ENCODE measurements around the gene WDR11. TPM values are rescaled to one million over a fixed set of nuclear protein-coding genes. Genes with fewer than 3 reads are reported as not detected.
A peak's percentile ranks its signal among the peaks of the same experiment; 100 is the strongest.

Gene WDR11
- total RNA-seq, 1 donor from 2014 or later, result 45.4 TPM

- peaks cover 27% of the 10 kb centered on the region for H3K4me1 Mint-ChIP-seq
- peaks cover 3% of the 10 kb centered on the region for H3K36me3 Mint-ChIP-seq (ENCODE audit: low read depth)
- H3K4me3 Mint-ChIP-seq, result no peak overlapping the region
Measured at GRCh38 chr10:120946497-120946896, 95.3 kb downstream of the WDR11 start.

GRCh38 chr10:120948889-120949608, 97.9 kb downstream of the WDR11 start:
- peak; percentile 79 for DNase-seq (ENCODE audit: low read depth, low spot score)
- H3K27me3 Mint-ChIP-seq (ENCODE audit: low read depth), result peaks cover 23% of the 10 kb centered on the region
- peaks cover 23% of the 10 kb centered on the region for H3K4me1 Mint-ChIP-seq
- H3K9me3 Mint-ChIP-seq, result peaks cover 4% of the 10 kb centered on the region
- H3K36me3 Mint-ChIP-seq (ENCODE audit: low read depth), result peaks cover 3% of the 10 kb centered on the region
- TF ChIP-seq CTCF (conservative IDR thresholded peaks at IDR 0.05), result peak; percentile 96
- no peak overlapping the region for H3K27ac Mint-ChIP-seq (ENCODE audit: unreplicated experiment)
- H3K4me3 Mint-ChIP-seq, result peak overlapping the region; percentile 77

More at GRCh38 chr10:120946497-120946896, 95.3 kb downstream of the WDR11 start:
- peaks cover 22% of the 10 kb centered on the region for H3K27me3 Mint-ChIP-seq (ENCODE audit: low read depth)
- H3K27ac Mint-ChIP-seq (ENCODE audit: unreplicated experiment), result no peak overlapping the region
- peaks cover 4% of the 10 kb centered on the region for H3K9me3 Mint-ChIP-seq
- no peak for DNase-seq (ENCODE audit: low read depth, low spot score)
- TF ChIP-seq CTCF (conservative IDR thresholded peaks at IDR 0.05), result no peak

- Mint-ChIP-seq H3K4me3 (peak overlapping the region; percentile 77), H3K36me3 (ENCODE audit: low read depth) (peaks cover 3% of the 10 kb centered on the region), H3K4me1 (peaks cover 23% of the 10 kb centered on the region), H3K27ac (ENCODE audit: unreplicated experiment) (no peak overlapping the region), H3K9me3 (peaks cover 4% of the 10 kb centered on the region), H3K27me3 (ENCODE audit: low read depth) (peaks cover 23% of the 10 kb centered on the region)
- no peak for TF ChIP-seq CTCF (conservative IDR thresholded peaks at IDR 0.05)
- DNase-seq (ENCODE audit: low read depth, low spot score), result peak; percentile 28
Measured at GRCh38 chr10:120949609-120950031, 98.5 kb downstream of the WDR11 start.

GRCh38 chr10:120950051-120950561, 98.9 kb downstream of the WDR11 start:
- H3K27me3 Mint-ChIP-seq (ENCODE audit: low read depth), result peaks cover 23% of the 10 kb centered on the region
- no peak overlapping the region for H3K27ac Mint-ChIP-seq (ENCODE audit: unreplicated experiment)
- no peak for TF ChIP-seq CTCF (conservative IDR thresholded peaks at IDR 0.05)
- H3K36me3 Mint-ChIP-seq (ENCODE audit: low read depth), result peaks cover 3% of the 10 kb centered on the region
- DNase-seq (ENCODE audit: low read depth, low spot score), result peak; percentile 28
- H3K4me1 Mint-ChIP-seq, result peaks cover 23% of the 10 kb centered on the region
- H3K4me3 Mint-ChIP-seq, result peak overlapping the region; percentile 77
- H3K9me3 Mint-ChIP-seq, result peaks cover 4% of the 10 kb centered on the region

GRCh38 chr10:120951288-120951687, 100.1 kb downstream of the WDR11 start:
- H3K4me1 Mint-ChIP-seq, result peaks cover 23% of the 10 kb centered on the region
- no peak for DNase-seq (ENCODE audit: low read depth, low spot score)
- peaks cover 23% of the 10 kb centered on the region for H3K27me3 Mint-ChIP-seq (ENCODE audit: low read depth)
- peaks cover 8% of the 10 kb centered on the region for H3K9me3 Mint-ChIP-seq
- no peak overlapping the region for H3K4me3 Mint-ChIP-seq
- H3K36me3 Mint-ChIP-seq (ENCODE audit: low read depth), result peaks cover 3% of the 10 kb centered on the region
- TF ChIP-seq CTCF (conservative IDR thresholded peaks at IDR 0.05), result no peak
- H3K27ac Mint-ChIP-seq (ENCODE audit: unreplicated experiment), result no peak overlapping the region

Measured in neural crest cell (in vitro differentiated cells).